ENCODE measurements around the gene SCAF11.

Gene SCAF11

GRCh38 chr12:45912774-45913173 lies 77.6 kb downstream of the SCAF11 start:
- TF ChIP-seq ZFX (IDR thresholded peaks at IDR 0.05) (no peak), CTCF (conservative IDR thresholded peaks at IDR 0.05) (no peak)
- H3K27ac ChIP-seq, result no peak overlapping the region

GRCh38 chr12:45909041-45909713 lies 81.2 kb downstream of the SCAF11 start:
- TF ChIP-seq CTCF (conservative IDR thresholded peaks at IDR 0.05) (no peak), ZFX (IDR thresholded peaks at IDR 0.05) (no peak)
- H3K27ac ChIP-seq, result no peak overlapping the region

- H3K27ac ChIP-seq, result no peak overlapping the region
- TF ChIP-seq CTCF (conservative IDR thresholded peaks at IDR 0.05) (no peak), ZFX (IDR thresholded peaks at IDR 0.05) (no peak)
These were observed 82.4 kb downstream of the SCAF11 start for GRCh38 chr12:45907955-45908354.

GRCh38 chr12:45898094-45898493 lies 92.3 kb downstream of the SCAF11 start:
- no peak for TF ChIP-seq CTCF (conservative IDR thresholded peaks at IDR 0.05)
- TF ChIP-seq ZFX (IDR thresholded peaks at IDR 0.05), result no peak
- H3K27ac ChIP-seq, result no peak overlapping the region

- H3K27ac ChIP-seq, result no peak overlapping the region
- no peak for TF ChIP-seq ZFX (IDR thresholded peaks at IDR 0.05)
- TF ChIP-seq CTCF (conservative IDR thresholded peaks at IDR 0.05), result no peak
These were observed 94.4 kb downstream of the SCAF11 start for GRCh38 chr12:45895961-45896360.

- TF ChIP-seq CTCF (conservative IDR thresholded peaks at IDR 0.05) (peak; percentile 23), ZFX (IDR thresholded peaks at IDR 0.05) (no peak)
- no peak overlapping the region for H3K27ac ChIP-seq
These were observed 97.1 kb downstream of the SCAF11 start for GRCh38 chr12:45893240-45893639.

- TF ChIP-seq ZFX (IDR thresholded peaks at IDR 0.05), result no peak
- peak; percentile 36 for TF ChIP-seq CTCF (conservative IDR thresholded peaks at IDR 0.05)
- H3K27ac ChIP-seq, result no peak overlapping the region
These were observed 100.1 kb downstream of the SCAF11 start for GRCh38 chr12:45890276-45890675.
